Stimulated activated CD8-positive, alpha-beta memory T cell treated with anti-CD3 and anti-CD28 coated beads, Interleukin-4, amount 100 ng/mL, for 1 hour (primary cell): ENCODE measurements around the gene ZNF93.
"Not testable (repeated sequence)": the region's sequence is repeated elsewhere in the genome, so short reads cannot be mapped to it uniquely, and the experiment has no call there.

ENCODE experiments used
- DNase-seq, 2 donors: peaks; one replicate each; pipeline ENCODE4 v3.0.0-alpha.2; 2020; ENCODE audit warnings: low read depth in 2 of 2, low spot score in 1 of 2

ZNF93 gene

GRCh38 chr19:19900729-19901444 lies at the start of gene ZNF93:
ZNF93 (plus strand) TSS chr19:19900946; CDS start chr19:19901089, 143 bp downstream.
- peak; percentile 70 to 78 for DNase-seq

- not testable (repeated sequence) for DNase-seq
These were observed 49.0 kb upstream of the ZNF93 start for GRCh38 chr19:19851740-19852139.

- DNase-seq = no peak
These were observed 42.0 kb upstream of the ZNF93 start for GRCh38 chr19:19858751-19859150.

- DNase-seq = peak in 1 of 2 donors; percentile 25
These were observed 39.9 kb upstream of the ZNF93 start for GRCh38 chr19:19860756-19861390.

- peak; percentile 85 to 90 for DNase-seq
These were observed 34.8 kb upstream of the ZNF93 start, which contains the start of gene ZNF253 for GRCh38 chr19:19865750-19866610. ZNF253 (plus strand) TSS chr19:19865882; CDS start chr19:19865997, 115 bp downstream.

- DNase-seq = peak in 1 of 2 donors; percentile 11
These were observed 34.0 kb upstream of the ZNF93 start for GRCh38 chr19:19866611-19867248.

GRCh38 chr19:19870086-19870485 lies 30.7 kb upstream of the ZNF93 start:
- not testable (repeated sequence) for DNase-seq

- no peak for DNase-seq
These were observed 28.8 kb upstream of the ZNF93 start for GRCh38 chr19:19871932-19872331.

- no peak for DNase-seq
These were observed 27.4 kb upstream of the ZNF93 start for GRCh38 chr19:19873381-19873780.

- DNase-seq = no peak
These were observed 23.0 kb upstream of the ZNF93 start for GRCh38 chr19:19877724-19878123.

- no peak for DNase-seq
These were observed 16.2 kb upstream of the ZNF93 start for GRCh38 chr19:19884583-19884982.

- not testable (repeated sequence) for DNase-seq
These were observed 8.4 kb upstream of the ZNF93 start for GRCh38 chr19:19892055-19892941.

- DNase-seq = no peak
These were observed 512 bp upstream of the ZNF93 start for GRCh38 chr19:19900139-19900728.

GRCh38 chr19:19907551-19907950 lies 6.8 kb downstream of the ZNF93 start:
- not testable (repeated sequence) for DNase-seq

GRCh38 chr19:19909654-19910053 lies 8.9 kb downstream of the ZNF93 start:
- no peak for DNase-seq

GRCh38 chr19:19911150-19911549 lies 10.4 kb downstream of the ZNF93 start:
- DNase-seq = no peak

- no peak for DNase-seq
These were observed 13.8 kb downstream of the ZNF93 start for GRCh38 chr19:19914596-19914995.

GRCh38 chr19:19930417-19930816 lies 29.7 kb downstream of the ZNF93 start:
- DNase-seq = not testable (repeated sequence)

- not testable (repeated sequence) for DNase-seq
These were observed 32.9 kb downstream of the ZNF93 start for GRCh38 chr19:19933432-19934314.
